Measurements from ENCODE around the gene KANSL1. TPM values are rescaled to one million over a fixed set of nuclear protein-coding genes. Genes with fewer than 3 reads are reported as not detected.

Gene KANSL1
- total RNA-seq, 1 donor from 2014 or later, result 102 TPM

- H3K9me3 Mint-ChIP-seq (ENCODE audit: unreplicated experiment), result no peaks in the 10 kb centered on the region
- H3K4me1 Mint-ChIP-seq (ENCODE audit: unreplicated experiment), result no peaks in the 10 kb centered on the region
- H3K4me3 Mint-ChIP-seq (ENCODE audit: unreplicated experiment), result no peak overlapping the region
- no peak for TF ChIP-seq CTCF (IDR thresholded peaks at IDR 0.05)
- peaks cover 68% of the 10 kb centered on the region for H3K36me3 Mint-ChIP-seq (ENCODE audit: unreplicated experiment)
- no peak for DNase-seq (ENCODE audit: extremely low spot score, unreplicated experiment)
- no peak overlapping the region for H3K27ac Mint-ChIP-seq (ENCODE audit: unreplicated experiment)
- H3K27me3 Mint-ChIP-seq (ENCODE audit: unreplicated experiment), result no peaks in the 10 kb centered on the region
Observed at GRCh38 chr17:46033392-46033791, 159.8 kb downstream of the KANSL1 start.

- H3K27me3 Mint-ChIP-seq (ENCODE audit: unreplicated experiment), result no peaks in the 10 kb centered on the region
- H3K4me3 Mint-ChIP-seq (ENCODE audit: unreplicated experiment), result no peak overlapping the region
- H3K27ac Mint-ChIP-seq (ENCODE audit: unreplicated experiment), result no peak overlapping the region
- TF ChIP-seq CTCF (IDR thresholded peaks at IDR 0.05), result no peak
- no peaks in the 10 kb centered on the region for H3K4me1 Mint-ChIP-seq (ENCODE audit: unreplicated experiment)
- DNase-seq (ENCODE audit: extremely low spot score, unreplicated experiment), result no peak
- H3K9me3 Mint-ChIP-seq (ENCODE audit: unreplicated experiment), result no peaks in the 10 kb centered on the region
- peaks cover 68% of the 10 kb centered on the region for H3K36me3 Mint-ChIP-seq (ENCODE audit: unreplicated experiment)
Observed at GRCh38 chr17:46032909-46033308, 160.3 kb downstream of the KANSL1 start.

- Mint-ChIP-seq H3K4me1 (ENCODE audit: unreplicated experiment) (no peaks in the 10 kb centered on the region), H3K36me3 (ENCODE audit: unreplicated experiment) (peaks cover 63% of the 10 kb centered on the region), H3K9me3 (ENCODE audit: unreplicated experiment) (no peaks in the 10 kb centered on the region), H3K27me3 (ENCODE audit: unreplicated experiment) (no peaks in the 10 kb centered on the region), H3K4me3 (ENCODE audit: unreplicated experiment) (no peak overlapping the region), H3K27ac (ENCODE audit: unreplicated experiment) (no peak overlapping the region)
- TF ChIP-seq CTCF (IDR thresholded peaks at IDR 0.05), result no peak
- DNase-seq (ENCODE audit: extremely low spot score, unreplicated experiment), result no peak
Observed at GRCh38 chr17:46031920-46032319, 161.3 kb downstream of the KANSL1 start.

- no peaks in the 10 kb centered on the region for H3K4me1 Mint-ChIP-seq (ENCODE audit: unreplicated experiment)
- H3K27me3 Mint-ChIP-seq (ENCODE audit: unreplicated experiment), result no peaks in the 10 kb centered on the region
- H3K4me3 Mint-ChIP-seq (ENCODE audit: unreplicated experiment), result no peak overlapping the region
- no peaks in the 10 kb centered on the region for H3K9me3 Mint-ChIP-seq (ENCODE audit: unreplicated experiment)
- DNase-seq (ENCODE audit: extremely low spot score, unreplicated experiment), result no peak
- no peak for TF ChIP-seq CTCF (IDR thresholded peaks at IDR 0.05)
- no peak overlapping the region for H3K27ac Mint-ChIP-seq (ENCODE audit: unreplicated experiment)
- peaks cover 63% of the 10 kb centered on the region for H3K36me3 Mint-ChIP-seq (ENCODE audit: unreplicated experiment)
Observed at GRCh38 chr17:46031440-46031839, 161.8 kb downstream of the KANSL1 start.

DNA sequence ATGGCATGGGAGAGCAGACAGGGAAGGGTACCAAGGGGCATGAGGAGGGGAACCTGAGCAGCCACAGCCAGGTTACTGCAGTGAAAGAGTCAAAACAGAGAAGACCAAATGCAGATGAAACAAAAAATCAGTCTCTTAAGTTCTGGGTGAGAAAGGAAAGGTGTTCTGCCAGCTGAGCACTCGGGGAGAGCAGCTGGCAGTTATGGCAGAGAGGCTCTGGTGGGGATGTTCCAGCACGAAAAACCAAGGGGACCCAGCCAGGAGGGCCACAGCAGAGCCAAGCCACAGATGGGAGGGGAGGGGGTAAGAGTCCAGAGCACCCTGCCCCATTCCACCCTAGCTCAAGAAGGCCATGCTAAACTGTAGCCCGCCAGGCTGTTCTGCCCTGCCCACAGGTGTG, 162.5 kb downstream of the KANSL1 start:
- no peaks in the 10 kb centered on the region for H3K27me3 Mint-ChIP-seq (ENCODE audit: unreplicated experiment)
- no peaks in the 10 kb centered on the region for H3K4me1 Mint-ChIP-seq (ENCODE audit: unreplicated experiment)
- peak overlapping the region; percentile 44 for H3K27ac Mint-ChIP-seq (ENCODE audit: unreplicated experiment)
- H3K4me3 Mint-ChIP-seq (ENCODE audit: unreplicated experiment), result no peak overlapping the region
- no peak for DNase-seq (ENCODE audit: extremely low spot score, unreplicated experiment)
- H3K9me3 Mint-ChIP-seq (ENCODE audit: unreplicated experiment), result no peaks in the 10 kb centered on the region
- H3K36me3 Mint-ChIP-seq (ENCODE audit: unreplicated experiment), result peaks cover 60% of the 10 kb centered on the region
- no peak for TF ChIP-seq CTCF (IDR thresholded peaks at IDR 0.05)

Data from osteocyte (in vitro differentiated cells).